NT2/D1 (cell line): ENCODE data around the gene DCBLD2.

Source experiments
- SUZ12 ChIP-seq: IDR thresholded peaks from 2 replicates; pipeline ENCODE4 v1.6.1; 2011; ENCODE audit not compliant: insufficient read length, insufficient read depth; ENCODE audit errors: extremely low read depth
- YY1 ChIP-seq: IDR thresholded peaks from 2 replicates; pipeline ENCODE4 v1.6.1; 2011; ENCODE audit not compliant: insufficient read length, insufficient read depth
- ZNF274 ChIP-seq: IDR thresholded peaks from 2 replicates; pipeline ENCODE4 v1.6.1; 2011; ENCODE audit warnings: mild to moderate bottlenecking, low read depth, low read length

DNA sequence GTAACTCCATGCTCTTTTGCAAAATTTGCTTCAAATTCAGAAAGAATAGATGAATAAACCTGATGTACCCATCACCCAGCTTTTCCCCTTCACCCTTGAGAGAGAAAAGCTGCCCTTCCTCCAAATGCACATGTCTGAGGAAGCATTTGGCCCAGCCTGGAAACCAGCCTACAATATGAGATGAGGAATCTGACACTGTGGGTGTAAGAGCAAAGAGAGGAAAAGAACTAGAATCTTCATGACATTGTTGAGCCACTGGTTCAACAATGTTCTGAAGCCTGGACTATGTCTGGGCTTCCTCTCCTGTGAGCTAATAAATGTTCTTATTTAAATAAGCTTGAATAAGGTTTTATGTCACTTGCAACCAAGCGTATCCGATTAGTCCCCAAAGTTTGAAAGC is 18.7 kb upstream of the DCBLD2 start:
- TF ChIP-seq SUZ12 (no peak), ZNF274 (no peak), YY1 (no peak)
